ENCODE data around the gene BPI.
"Not testable (repeated sequence)": the region's sequence is repeated elsewhere in the genome, so short reads cannot be mapped to it uniquely, and the experiment has no call there.

BPI gene

DNA sequence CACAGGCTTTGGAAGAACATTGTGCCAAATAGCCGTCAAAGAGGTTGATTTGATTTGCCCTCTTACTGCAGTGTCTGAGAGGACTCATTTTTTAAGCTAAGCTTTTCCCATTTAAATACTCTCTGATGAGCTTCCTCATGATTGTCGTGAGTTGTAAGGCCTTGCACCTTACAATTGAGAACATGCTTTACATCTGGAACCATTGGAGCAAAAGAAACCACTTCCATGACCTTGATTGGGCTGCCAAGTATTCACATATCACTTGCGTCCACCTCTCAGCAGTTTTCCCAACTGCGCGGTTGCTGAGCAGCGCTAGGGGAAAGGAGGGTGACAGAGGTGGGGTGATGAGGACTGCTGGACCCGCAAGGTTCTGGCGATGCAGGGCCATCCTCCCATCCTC lies 30.1 kb downstream of the BPI start:
- Histone ChIP-seq H3K27me3 (ENCODE audit: insufficient read depth, low read length) (peaks cover 48% of the 10 kb centered on the region), H3K27ac (ENCODE audit: low read depth, low read length) (no peak overlapping the region), H2AFZ (ENCODE audit: low read length, unreplicated experiment) (no peak overlapping the region), H3K4me1 (ENCODE audit: control insufficient read depth, insufficient read depth, low read length, unreplicated experiment) (no peaks in the 10 kb centered on the region), H3K36me3 (ENCODE audit: insufficient read depth, low read length) (no peaks in the 10 kb centered on the region), H3K79me2 (ENCODE audit: control insufficient read depth, insufficient read depth, low read length, unreplicated experiment) (no peaks in the 10 kb centered on the region), H3K4me3 (ENCODE audit: low read depth, low read length) (no peak overlapping the region)

DNA sequence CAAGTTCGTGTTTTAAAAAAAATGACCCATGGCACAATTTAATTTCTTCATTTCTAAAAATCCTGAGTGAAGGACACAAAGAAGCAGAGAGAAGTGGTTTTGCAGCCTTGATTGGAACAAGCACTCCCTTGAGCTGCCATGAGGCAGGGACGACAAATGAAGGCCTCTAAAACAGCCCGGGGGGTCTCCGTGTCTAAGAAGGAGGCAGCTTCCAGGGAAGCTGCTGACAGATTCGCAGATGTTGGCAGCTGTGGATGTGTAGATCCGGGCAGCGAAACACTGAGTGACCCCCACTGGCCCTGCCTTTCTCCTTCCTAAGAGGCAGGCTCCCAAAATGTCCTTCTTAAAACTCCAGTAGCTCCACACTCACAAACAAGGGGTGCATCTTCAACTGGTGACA lies 32.8 kb downstream of the BPI start:
- no peak overlapping the region for H3K27ac ChIP-seq (ENCODE audit: low read depth, low read length)
- H3K36me3 ChIP-seq (ENCODE audit: insufficient read depth, low read length), result no peaks in the 10 kb centered on the region
- H3K4me1 ChIP-seq (ENCODE audit: control insufficient read depth, insufficient read depth, low read length, unreplicated experiment), result no peaks in the 10 kb centered on the region
- no peak overlapping the region for H3K4me3 ChIP-seq (ENCODE audit: low read depth, low read length)
- H2AFZ ChIP-seq (ENCODE audit: low read length, unreplicated experiment), result no peak overlapping the region
- H3K27me3 ChIP-seq (ENCODE audit: insufficient read depth, low read length), result peaks cover 49% of the 10 kb centered on the region
- no peaks in the 10 kb centered on the region for H3K79me2 ChIP-seq (ENCODE audit: control insufficient read depth, insufficient read depth, low read length, unreplicated experiment)

DNA sequence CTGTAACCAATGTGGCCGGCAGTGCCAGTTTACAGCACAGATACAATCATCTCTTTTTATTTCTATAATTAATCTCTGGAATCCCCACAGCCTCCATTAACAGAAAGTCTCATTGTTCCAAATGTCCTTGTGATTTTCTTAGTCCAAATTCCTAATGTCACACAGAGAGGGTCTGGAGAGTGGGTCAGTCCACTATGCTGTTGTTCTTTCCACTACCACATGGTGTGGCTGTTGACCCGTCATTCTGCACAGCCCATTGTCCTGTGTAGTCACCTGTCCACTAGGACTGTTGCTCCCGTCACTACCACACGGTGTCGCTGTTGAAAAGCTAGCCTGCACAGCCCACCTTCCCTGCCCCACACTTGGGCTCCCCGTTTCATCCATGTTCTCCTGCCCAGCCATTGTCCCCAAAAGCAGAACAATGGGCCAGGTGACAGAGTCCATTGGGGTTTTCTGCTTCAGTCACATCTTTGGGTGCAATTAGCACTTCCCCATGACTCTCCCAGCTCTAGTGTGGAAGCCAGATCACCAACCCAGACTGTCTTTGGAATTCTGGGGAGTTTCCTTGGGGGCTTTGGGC lies 33.7 kb downstream of the BPI start:
- Histone ChIP-seq H2AFZ (ENCODE audit: low read length, unreplicated experiment) (no peak overlapping the region), H3K79me2 (ENCODE audit: control insufficient read depth, insufficient read depth, low read length, unreplicated experiment) (no peaks in the 10 kb centered on the region), H3K4me3 (ENCODE audit: low read depth, low read length) (no peak overlapping the region), H3K36me3 (ENCODE audit: insufficient read depth, low read length) (no peaks in the 10 kb centered on the region), H3K4me1 (ENCODE audit: control insufficient read depth, insufficient read depth, low read length, unreplicated experiment) (no peaks in the 10 kb centered on the region), H3K27ac (ENCODE audit: low read depth, low read length) (no peak overlapping the region), H3K27me3 (ENCODE audit: insufficient read depth, low read length) (peaks cover 42% of the 10 kb centered on the region)

DNA sequence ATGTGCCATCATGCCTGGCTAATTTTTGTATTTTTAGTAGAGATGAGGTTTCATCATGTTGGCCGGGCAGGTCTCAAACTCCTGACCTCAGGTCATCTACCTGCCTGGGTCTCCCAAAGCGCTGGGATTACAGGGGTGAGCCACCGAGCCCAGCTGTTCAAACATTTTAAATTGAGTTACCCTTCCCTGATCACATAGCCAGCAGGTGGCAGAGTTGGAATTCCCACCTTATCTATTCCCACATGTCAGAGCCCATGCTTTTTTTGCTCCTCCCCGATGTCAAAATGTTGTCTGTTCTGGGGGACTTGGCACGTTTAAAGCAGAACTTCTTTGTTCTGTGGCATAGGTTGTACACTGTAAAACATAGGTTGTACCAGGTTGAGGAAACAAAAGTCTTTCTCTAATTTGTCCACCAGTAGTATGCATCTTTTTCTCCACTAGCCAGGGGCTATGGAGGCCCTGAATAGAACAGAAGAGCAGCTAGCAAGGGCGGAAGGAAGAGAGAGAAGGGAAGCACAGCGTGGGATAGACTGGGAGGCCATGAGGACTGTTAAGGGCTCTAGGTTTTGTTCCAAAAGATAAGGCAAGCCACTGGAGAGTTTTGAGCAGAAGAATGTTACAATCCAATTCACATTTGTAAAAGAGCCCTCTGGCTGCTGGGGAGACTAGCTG lies 35.0 kb downstream of the BPI start:
- Histone ChIP-seq H3K4me3 (ENCODE audit: low read depth, low read length) (no peak overlapping the region), H3K4me1 (ENCODE audit: control insufficient read depth, insufficient read depth, low read length, unreplicated experiment) (no peaks in the 10 kb centered on the region), H3K27ac (ENCODE audit: low read depth, low read length) (no peak overlapping the region), H3K79me2 (ENCODE audit: control insufficient read depth, insufficient read depth, low read length, unreplicated experiment) (no peaks in the 10 kb centered on the region), H2AFZ (ENCODE audit: low read length, unreplicated experiment) (no peak overlapping the region), H3K27me3 (ENCODE audit: insufficient read depth, low read length) (peaks cover 42% of the 10 kb centered on the region), H3K36me3 (ENCODE audit: insufficient read depth, low read length) (no peaks in the 10 kb centered on the region)

DNA sequence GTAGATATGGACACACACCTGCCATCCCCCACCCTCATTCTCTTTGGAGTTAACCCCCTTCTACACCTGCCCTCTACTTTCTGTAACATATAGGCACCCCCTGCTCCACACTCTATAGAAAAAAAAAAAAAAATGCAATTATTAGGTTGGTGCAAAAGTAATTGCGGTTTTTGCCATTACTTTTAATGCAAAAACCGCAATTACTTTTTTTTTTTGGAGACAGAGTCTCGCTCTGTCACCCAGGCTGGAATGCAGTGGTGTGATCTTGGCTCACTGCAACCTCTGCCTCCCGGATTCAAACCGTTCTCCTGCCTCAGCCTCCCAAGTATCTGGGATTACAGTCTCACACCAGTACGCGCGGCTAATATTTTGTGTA lies 35.6 kb downstream of the BPI start:
- not testable (repeated sequence) for H3K27ac ChIP-seq (ENCODE audit: low read depth, low read length); H3K36me3 ChIP-seq (ENCODE audit: insufficient read depth, low read length); H2AFZ ChIP-seq (ENCODE audit: low read length, unreplicated experiment); H3K4me1 ChIP-seq (ENCODE audit: control insufficient read depth, insufficient read depth, low read length, unreplicated experiment); H3K79me2 ChIP-seq (ENCODE audit: control insufficient read depth, insufficient read depth, low read length, unreplicated experiment); H3K4me3 ChIP-seq (ENCODE audit: low read depth, low read length)
- peaks cover 37% of the 10 kb centered on the region for H3K27me3 ChIP-seq (ENCODE audit: insufficient read depth, low read length)

DNA sequence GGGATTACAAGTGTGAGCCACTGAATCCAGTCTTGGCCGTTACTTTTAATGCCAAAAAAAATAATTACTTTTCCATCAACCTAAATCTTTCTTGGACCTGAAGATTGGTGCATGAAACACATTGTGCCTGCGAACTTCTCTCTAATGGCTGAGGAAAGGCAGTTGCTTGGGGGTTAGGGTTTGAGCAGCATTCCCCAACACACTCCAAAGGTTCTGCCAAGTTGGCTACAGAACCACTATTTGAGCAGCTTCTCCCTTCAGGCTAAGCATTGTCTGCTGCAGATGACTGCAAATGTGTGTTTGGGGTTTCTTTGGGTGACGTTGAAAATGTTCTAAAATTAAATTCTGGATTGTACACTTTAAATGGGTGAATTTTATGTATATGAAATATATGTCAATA lies 36.0 kb downstream of the BPI start:
- Histone ChIP-seq H2AFZ (ENCODE audit: low read length, unreplicated experiment) (no peak overlapping the region), H3K27me3 (ENCODE audit: insufficient read depth, low read length) (peaks cover 32% of the 10 kb centered on the region), H3K79me2 (ENCODE audit: control insufficient read depth, insufficient read depth, low read length, unreplicated experiment) (no peaks in the 10 kb centered on the region), H3K4me1 (ENCODE audit: control insufficient read depth, insufficient read depth, low read length, unreplicated experiment) (no peaks in the 10 kb centered on the region), H3K27ac (ENCODE audit: low read depth, low read length) (no peak overlapping the region), H3K36me3 (ENCODE audit: insufficient read depth, low read length) (no peaks in the 10 kb centered on the region), H3K4me3 (ENCODE audit: low read depth, low read length) (no peak overlapping the region)

DNA sequence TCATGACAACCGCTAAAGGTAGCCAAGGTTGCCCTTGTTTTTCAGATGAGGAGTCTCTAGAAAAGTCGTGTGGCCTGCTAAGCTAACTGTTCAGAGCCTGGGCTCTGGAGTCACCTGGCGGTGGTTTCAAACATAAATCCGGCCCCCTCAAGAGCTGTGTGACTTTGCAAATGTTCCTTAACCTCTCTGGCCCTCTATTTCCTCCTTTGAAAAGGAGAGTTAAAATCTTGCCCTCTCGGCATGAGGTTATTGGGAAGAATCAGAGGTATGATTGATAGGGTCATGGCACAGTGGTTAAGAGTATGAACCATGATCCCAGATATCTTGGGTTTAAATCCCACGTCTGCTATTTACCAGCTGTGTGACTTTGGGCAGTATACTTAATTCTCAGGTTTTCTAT lies 36.7 kb downstream of the BPI start:
- no peak overlapping the region for H2AFZ ChIP-seq (ENCODE audit: low read length, unreplicated experiment)
- H3K79me2 ChIP-seq (ENCODE audit: control insufficient read depth, insufficient read depth, low read length, unreplicated experiment), result no peaks in the 10 kb centered on the region
- no peaks in the 10 kb centered on the region for H3K36me3 ChIP-seq (ENCODE audit: insufficient read depth, low read length)
- H3K4me1 ChIP-seq (ENCODE audit: control insufficient read depth, insufficient read depth, low read length, unreplicated experiment), result no peaks in the 10 kb centered on the region
- H3K4me3 ChIP-seq (ENCODE audit: low read depth, low read length), result no peak overlapping the region
- no peak overlapping the region for H3K27ac ChIP-seq (ENCODE audit: low read depth, low read length)
- peaks cover 25% of the 10 kb centered on the region for H3K27me3 ChIP-seq (ENCODE audit: insufficient read depth, low read length)

DNA sequence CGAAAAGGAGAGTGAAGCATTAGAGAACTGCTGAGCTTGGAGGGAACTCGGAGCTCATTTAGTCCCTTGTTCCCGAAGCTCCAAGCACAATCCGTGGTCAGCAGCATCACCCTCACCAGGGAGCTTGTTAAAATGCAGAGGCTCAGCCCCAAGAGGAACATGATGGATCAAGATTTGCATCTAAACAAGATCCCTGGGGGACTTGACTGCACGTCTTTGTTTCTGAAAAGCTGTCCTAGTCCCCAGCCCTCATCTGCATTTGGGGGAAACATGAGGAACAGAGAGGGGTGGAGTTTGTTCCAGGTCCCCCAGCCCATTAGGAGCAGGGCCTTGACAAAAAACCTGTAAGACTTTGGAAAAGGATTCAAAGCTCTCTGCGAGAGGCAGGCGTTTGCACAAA lies 38.3 kb downstream of the BPI start:
- H3K36me3 ChIP-seq (ENCODE audit: insufficient read depth, low read length), result no peaks in the 10 kb centered on the region
- H3K4me1 ChIP-seq (ENCODE audit: control insufficient read depth, insufficient read depth, low read length, unreplicated experiment), result no peaks in the 10 kb centered on the region
- no peak overlapping the region for H3K27ac ChIP-seq (ENCODE audit: low read depth, low read length)
- no peak overlapping the region for H2AFZ ChIP-seq (ENCODE audit: low read length, unreplicated experiment)
- peaks cover 12% of the 10 kb centered on the region; the same call in 1 of the 2 replicates for H3K27me3 ChIP-seq (ENCODE audit: insufficient read depth, low read length)
- no peaks in the 10 kb centered on the region for H3K79me2 ChIP-seq (ENCODE audit: control insufficient read depth, insufficient read depth, low read length, unreplicated experiment)
- no peak overlapping the region for H3K4me3 ChIP-seq (ENCODE audit: low read depth, low read length)

DNA sequence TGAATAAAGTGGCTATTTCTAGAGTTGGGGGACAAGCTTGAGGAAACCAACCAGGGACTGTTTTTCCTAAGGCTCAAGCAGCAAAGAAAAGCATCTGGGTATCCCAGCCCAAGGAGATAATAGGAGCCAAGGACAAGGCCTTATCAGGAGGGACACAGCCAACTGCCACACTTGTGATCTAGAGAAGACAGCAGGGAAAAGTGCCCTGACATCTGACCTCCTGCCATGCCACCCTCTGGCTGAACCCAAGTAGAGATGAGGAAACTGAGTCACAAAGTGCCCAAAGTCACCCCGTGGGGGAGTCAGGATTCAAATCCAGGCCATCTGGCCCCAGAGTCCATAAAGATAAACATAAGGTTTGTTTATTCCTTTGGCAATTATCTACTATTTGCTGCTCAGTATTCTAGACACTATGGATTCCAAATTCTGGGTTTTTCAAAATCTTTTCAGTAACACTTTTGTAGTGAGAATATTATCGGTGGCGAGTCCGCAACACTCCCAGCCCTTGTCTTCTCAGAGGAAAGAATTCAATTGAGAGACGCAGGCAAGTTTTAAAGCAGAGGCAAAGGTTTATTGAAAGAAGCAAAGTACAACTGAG lies 38.9 kb downstream of the BPI start:
- Histone ChIP-seq H3K4me3 (ENCODE audit: low read depth, low read length) (no peak overlapping the region), H3K27ac (ENCODE audit: low read depth, low read length) (no peak overlapping the region), H3K36me3 (ENCODE audit: insufficient read depth, low read length) (no peaks in the 10 kb centered on the region), H3K79me2 (ENCODE audit: control insufficient read depth, insufficient read depth, low read length, unreplicated experiment) (no peaks in the 10 kb centered on the region), H3K27me3 (ENCODE audit: insufficient read depth, low read length) (peaks cover 9% of the 10 kb centered on the region; the same call in 1 of the 2 replicates), H2AFZ (ENCODE audit: low read length, unreplicated experiment) (no peak overlapping the region), H3K4me1 (ENCODE audit: control insufficient read depth, insufficient read depth, low read length, unreplicated experiment) (no peaks in the 10 kb centered on the region)

DNA sequence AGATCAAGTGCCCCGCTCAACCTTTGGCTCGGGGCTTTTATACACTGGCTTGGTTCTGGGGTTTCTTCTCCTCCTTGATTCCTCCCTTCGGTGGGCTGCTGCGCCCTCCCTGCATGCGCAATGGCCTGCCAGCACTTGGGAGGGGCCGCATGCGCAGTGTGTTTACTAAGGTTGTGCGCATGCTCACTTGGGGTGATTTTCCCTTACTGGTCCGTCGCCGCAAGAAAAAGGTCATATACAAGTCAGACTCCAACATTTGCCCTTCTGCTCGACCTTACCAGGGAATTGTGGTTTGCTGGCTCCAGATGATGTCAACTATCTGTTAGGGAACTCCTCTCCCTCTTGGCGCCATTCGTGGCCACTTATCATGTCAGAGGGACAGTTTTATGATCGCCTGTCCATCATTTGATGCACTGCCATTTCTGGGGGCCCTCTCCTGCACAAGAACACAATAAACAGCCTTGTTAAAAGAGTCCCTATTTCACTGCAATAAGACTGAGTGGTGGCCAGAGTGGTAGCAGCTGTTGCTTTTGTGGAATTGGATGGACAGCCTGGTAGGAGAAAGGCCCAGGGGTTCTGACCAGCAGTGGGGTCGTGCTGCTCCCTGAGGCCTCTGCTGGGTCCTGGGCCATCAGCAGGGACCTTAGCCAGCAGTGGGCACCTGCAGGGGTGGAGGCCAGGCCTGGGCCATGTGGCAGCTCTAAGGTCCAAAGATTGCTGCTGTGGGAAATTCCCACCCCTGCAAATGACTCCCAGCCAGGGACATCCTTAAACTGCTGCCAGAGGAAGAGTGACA lies 39.6 kb downstream of the BPI start:
- Histone ChIP-seq H3K27me3 (ENCODE audit: insufficient read depth, low read length) (peaks cover 9% of the 10 kb centered on the region; the same call in 1 of the 2 replicates), H3K27ac (ENCODE audit: low read depth, low read length) (no peak overlapping the region), H3K36me3 (ENCODE audit: insufficient read depth, low read length) (no peaks in the 10 kb centered on the region), H3K79me2 (ENCODE audit: control insufficient read depth, insufficient read depth, low read length, unreplicated experiment) (no peaks in the 10 kb centered on the region), H3K4me1 (ENCODE audit: control insufficient read depth, insufficient read depth, low read length, unreplicated experiment) (no peaks in the 10 kb centered on the region), H3K4me3 (ENCODE audit: low read depth, low read length) (no peak overlapping the region), H2AFZ (ENCODE audit: low read length, unreplicated experiment) (no peak overlapping the region)

Measured in ACC112 (cell line).